Upper lobe of left lung (tissue), 6 donors: ENCODE results near the gene LCN12. TPM values are rescaled to one million over a fixed set of nuclear protein-coding genes. Genes with fewer than 3 reads are reported as not detected.
A peak's percentile ranks its signal among the peaks of the same experiment; 100 is the strongest.

ENCODE experiments used
- ATAC-seq, 2 donors: fragments of 200-7000 bp; cut with Tn5 transposase; one replicate each; pipeline ENCODE4 v1.9.1; 2022; ENCODE audit warnings: mild to moderate bottlenecking in 2 of 2, moderate library complexity in 2 of 2; ENCODE audit not compliant: low FRiP score in 2 of 2
- DNase-seq, 2 donors: peaks; one replicate each; pipeline ENCODE4 v3.0.0-alpha.2; 2019 to 2020
- H3K27ac ChIP-seq, 4 donors: fragments of 200-600 bp; sonication (generic); one replicate each; pipeline ENCODE4 v1.5.1; 2016 to 2019
- H3K27me3 ChIP-seq, 4 donors: fragments of 200-600 bp; sonication (generic); one replicate each; pipeline ENCODE4 v1.5.1; 2017 to 2019
- H3K36me3 ChIP-seq, 4 donors: fragments of 200-600 bp; sonication (generic); one replicate each; pipeline ENCODE4 v1.5.1; 2016 to 2019
- H3K4me1 ChIP-seq, 4 donors: fragments of 200-600 bp; sonication (generic); one replicate each; pipeline ENCODE4 v1.5.1; 2018 to 2019
- H3K4me3 ChIP-seq, 4 donors: fragments of 200-600 bp; sonication (generic); one replicate each; pipeline ENCODE4 v1.5.1; 2017 to 2019; ENCODE audit warnings: mild to moderate bottlenecking in 2 of 4, moderate library complexity in 1 of 4
- H3K9me3 ChIP-seq, 4 donors: fragments of 200-600 bp; sonication (generic); one replicate each; pipeline ENCODE4 v1.5.1; 2018 to 2019
- CTCF ChIP-seq, 6 experiments: fragments of 450-650 bp in 4 of 6; fragments of 200-600 bp in 2 of 6; sonication (generic) in 2 of 6; IDR thresholded peaks; one replicate each; pipeline ENCODE4 v1.5.1; 2016 to 2019; ENCODE audit warnings: antibody characterized with exemption in 6 of 6
- EP300 ChIP-seq, 4 donors: sonication (generic); formaldehyde crosslinking; IDR thresholded peaks; one replicate each; pipeline ENCODE4 v1.5.1; 2017; ENCODE audit warnings: antibody characterized with exemption in 4 of 4, control low read depth in 2 of 4
- POLR2A ChIP-seq, 4 donors: fragments of 450-650 bp; IDR thresholded peaks; one replicate each; pipeline ENCODE4 v1.5.1; 2016 to 2017; ENCODE audit warnings: antibody characterized with exemption in 4 of 4, mild to moderate bottlenecking in 2 of 4
- POLR2AphosphoS5 ChIP-seq, 2 donors: sonication (generic); formaldehyde crosslinking; IDR thresholded peaks; one replicate each; pipeline ENCODE4 v1.5.1; 2017; ENCODE audit warnings: antibody characterized with exemption in 2 of 2
- WGBS, 2 donors: methylation state at CpG; one replicate each; pipeline ENCODE4 v1.1.5; 2017 to 2018; 5-methylcytosine and 5-hydroxymethylcytosine counted together
- total RNA-seq, 6 donors: library from RNA; depleted of rRNA in 4 of 6; stranded (reverse); fragments of >200 nt in 4 of 6; gene quantifications; one replicate each; pipeline versions ENCODE4 v1.1.0 to v1.2.1, GENCODE V29; 2016 to 2021
- donor health status: DM: no; HTN: no; CAD: no; lungs with moderate emphysema.
- donor health status: DM: no; HTN: yes; CAD: no; lungs with severe emphysema.

The LCN12 gene
- total RNA-seq, 6 donors from 2014 or later = 0.89 to 5.2 (median 2.3) TPM; not detected in 1

- TF ChIP-seq POLR2AphosphoS5 (IDR thresholded peaks at IDR 0.05) (no peak), CTCF (IDR thresholded peaks at IDR 0.05) (no peak), EP300 (IDR thresholded peaks at IDR 0.05) (no peak), POLR2A (IDR thresholded peaks at IDR 0.05) (peak in 1 of 4 donors; percentile 80)
- WGBS, 2 donors = no CpG with 5 or more reads among the region's 45 CpGs
- H3K4me1 ChIP-seq = peaks cover 25 to 56% (median 31%) of the 10 kb centered on the region in 4 donors
Measured at GRCh38 chr9:136944212-136944518, 7.9 kb upstream of the LCN12 start.

GRCh38 chr9:136944519-136945332 lies 7.3 kb upstream of the LCN12 start, which contains the start of the genes C8G and FBXW5:
TSS of gene C8G (plus strand) at chr9:136945243. CDS start at chr9:136945321, 78 bp downstream.
TSS of gene FBXW5 (minus strand) at chr9:136944738. CDS start at chr9:136944083, 655 bp downstream.
- H3K4me1 ChIP-seq = peaks cover 30 to 61% (median 35%) of the 10 kb centered on the region in 4 donors
- no peaks in the 10 kb centered on the region for H3K27me3 ChIP-seq
- WGBS, 2 donors = 4 to 16% methylated on average over 16 to 19 of the region's 74 CpGs

More at GRCh38 chr9:136944212-136944518, 7.9 kb upstream of the LCN12 start:
- Histone ChIP-seq H3K4me3 (peak overlapping the region; percentile 72 to 98 (median 90)), H3K27me3 (no peaks in the 10 kb centered on the region), H3K9me3 (no peaks in the 10 kb centered on the region), H3K27ac (peak overlapping the region; percentile 89 to 96 (median 92)), H3K36me3 (peaks cover 18 to 39% (median 39%) of the 10 kb centered on the region in 4 donors)
- peak in 1 of 2 donors; percentile 65 for ATAC-seq
- no peak for DNase-seq

GRCh38 chr9:136945333-136946227 lies 6.5 kb upstream of the LCN12 start:
- Histone ChIP-seq H3K27ac (no peak overlapping the region), H3K4me3 (no peak overlapping the region), H3K9me3 (no peaks in the 10 kb centered on the region), H3K4me1 (peaks cover 35 to 68% (median 41%) of the 10 kb centered on the region in 4 donors), H3K36me3 (peaks cover 17 to 25% (median 25%) of the 10 kb centered on the region in 4 donors), H3K27me3 (no peaks in the 10 kb centered on the region)
- TF ChIP-seq CTCF (IDR thresholded peaks at IDR 0.05) (no peak), POLR2AphosphoS5 (IDR thresholded peaks at IDR 0.05) (no peak), EP300 (IDR thresholded peaks at IDR 0.05) (no peak), POLR2A (IDR thresholded peaks at IDR 0.05) (no peak)
- 84 to 89% methylated on average over 17 to 29 of the region's 30 CpGs for WGBS, 2 donors
- no peak for ATAC-seq
- peak in 1 of 2 donors; percentile 82 for DNase-seq

More at GRCh38 chr9:136944519-136945332, 7.3 kb upstream of the LCN12 start, which contains the start of the genes C8G and FBXW5:
- no peaks in the 10 kb centered on the region for H3K9me3 ChIP-seq
- peak within 1 kb of the TSS; percentile 89 to 96 (median 92) for H3K27ac ChIP-seq
- H3K4me3 ChIP-seq = peak within 1 kb of the TSS; percentile 72 to 98 (median 90)
- TF ChIP-seq EP300 (IDR thresholded peaks at IDR 0.05) (no peak), POLR2AphosphoS5 (IDR thresholded peaks at IDR 0.05) (peak; percentile 61 to 84), POLR2A (IDR thresholded peaks at IDR 0.05) (peak in 2 of 4 donors; percentile 45 to 87), CTCF (IDR thresholded peaks at IDR 0.05) (peak; percentile 98 to 100 (median 99))
- peak; percentile 95 to 99 for DNase-seq
- ATAC-seq = peak; percentile 87 to 94
- peaks cover 18 to 34% (median 33%) of the 10 kb centered on the region in 4 donors for H3K36me3 ChIP-seq

- Histone ChIP-seq H3K36me3 (peaks cover 8 to 17% (median 16%) of the 10 kb centered on the region in 4 donors), H3K4me1 (peaks cover 38 to 72% (median 43%) of the 10 kb centered on the region in 4 donors), H3K27me3 (no peaks in the 10 kb centered on the region), H3K9me3 (no peaks in the 10 kb centered on the region), H3K27ac (no peak overlapping the region), H3K4me3 (no peak overlapping the region)
- peak in 1 of 2 donors; percentile 83 for DNase-seq
- WGBS, 2 donors = 76 to 100% methylated on average over 2 to 24 of the region's 27 CpGs
- no peak for ATAC-seq
- TF ChIP-seq POLR2AphosphoS5 (IDR thresholded peaks at IDR 0.05) = no peak
- TF ChIP-seq EP300 (IDR thresholded peaks at IDR 0.05) = no peak
- TF ChIP-seq CTCF (IDR thresholded peaks at IDR 0.05) = no peak
Measured at GRCh38 chr9:136946228-136947027, 5.6 kb upstream of the LCN12 start.
